ENCODE results near the gene RNF43. TPM values are rescaled to one million over a fixed set of nuclear protein-coding genes. Genes with fewer than 3 reads are reported as not detected.

RNF43 gene
- total and polyA plus RNA-seq, 2 of the 13 experiments (the other 11 are each of a cell fraction or from before 2014, with no cell fraction given) = 31.0 to 53.4 TPM

DNA sequence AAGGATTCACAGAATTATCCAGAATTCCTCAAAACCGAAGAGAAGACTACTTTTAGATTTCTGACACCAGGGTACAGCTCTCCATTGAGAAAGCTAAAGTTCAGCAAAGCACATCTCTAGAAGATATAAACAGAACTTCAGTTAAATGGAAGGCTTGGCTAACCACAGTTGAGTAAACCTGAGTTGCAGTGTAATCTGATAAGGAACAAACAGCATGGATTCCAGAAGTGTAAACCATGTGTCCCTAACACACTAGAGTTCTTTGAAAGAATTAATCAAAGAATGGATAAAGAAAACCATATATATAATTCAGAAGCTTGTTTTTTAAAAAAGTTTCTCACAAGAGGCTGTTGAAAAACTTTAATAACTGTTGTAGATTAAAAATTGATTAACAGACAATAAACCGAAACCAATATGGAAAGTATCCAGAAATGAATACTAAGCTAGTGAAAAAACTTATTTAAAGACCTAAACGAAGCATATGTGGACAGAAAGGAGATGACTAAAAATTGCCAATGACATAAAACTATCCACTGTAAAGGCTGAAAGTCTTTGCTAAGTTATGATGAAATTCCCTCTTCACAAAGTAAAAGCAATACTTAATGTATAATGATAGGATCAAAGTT, 4.3 kb downstream of the RNF43 start (continued):
- TF ChIP-seq ARID2 (CRISPR knock-in tag; IDR thresholded peaks at IDR 0.05; ENCODE audit: borderline replicate concordance) (no peak), KDM4B (CRISPR knock-in tag; IDR thresholded peaks at IDR 0.05) (no peak), ZNF263 (CRISPR knock-in tag; IDR thresholded peaks at IDR 0.05) (no peak), EEA1 (CRISPR knock-in tag; IDR thresholded peaks at IDR 0.05; ENCODE audit: borderline replicate concordance) (no peak), FOXJ3 (CRISPR knock-in tag; IDR thresholded peaks at IDR 0.05; ENCODE audit: borderline replicate concordance) (peak; percentile 41; the same call in 1 of the 2 replicates), SMC3 (IDR thresholded peaks at IDR 0.05; ENCODE audit: low read length) (peak; percentile 30; the same call in 1 of the 2 replicates), SKI (IDR thresholded peaks at IDR 0.05; ENCODE audit: partially characterized antibody) (no peak), DNMT1 (CRISPR knock-in tag; IDR thresholded peaks at IDR 0.05) (no peak), GATAD2A (CRISPR knock-in tag; IDR thresholded peaks at IDR 0.05) (peak; percentile 94), TAF1 (CRISPR knock-in tag; IDR thresholded peaks at IDR 0.05) (peak; percentile 40; the same call in 1 of the 2 replicates)
- TF ChIP-seq, protein P1, sequence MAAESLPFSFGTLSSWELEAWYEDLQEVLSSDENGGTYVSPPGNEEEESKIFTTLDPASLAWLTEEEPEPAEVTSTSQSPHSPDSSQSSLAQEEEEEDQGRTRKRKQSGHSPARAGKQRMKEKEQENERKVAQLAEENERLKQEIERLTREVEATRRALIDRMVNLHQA (CRISPR knock-in tag; IDR thresholded peaks at IDR 0.05) = no peak
- TF ChIP-seq, protein P2, sequence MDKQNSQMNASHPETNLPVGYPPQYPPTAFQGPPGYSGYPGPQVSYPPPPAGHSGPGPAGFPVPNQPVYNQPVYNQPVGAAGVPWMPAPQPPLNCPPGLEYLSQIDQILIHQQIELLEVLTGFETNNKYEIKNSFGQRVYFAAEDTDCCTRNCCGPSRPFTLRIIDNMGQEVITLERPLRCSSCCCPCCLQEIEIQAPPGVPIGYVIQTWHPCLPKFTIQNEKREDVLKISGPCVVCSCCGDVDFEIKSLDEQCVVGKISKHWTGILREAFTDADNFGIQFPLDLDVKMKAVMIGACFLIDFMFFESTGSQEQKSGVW (CRISPR knock-in tag; IDR thresholded peaks at IDR 0.05; ENCODE audit: borderline replicate concordance) = no peak
- TF ChIP-seq, protein P3, sequence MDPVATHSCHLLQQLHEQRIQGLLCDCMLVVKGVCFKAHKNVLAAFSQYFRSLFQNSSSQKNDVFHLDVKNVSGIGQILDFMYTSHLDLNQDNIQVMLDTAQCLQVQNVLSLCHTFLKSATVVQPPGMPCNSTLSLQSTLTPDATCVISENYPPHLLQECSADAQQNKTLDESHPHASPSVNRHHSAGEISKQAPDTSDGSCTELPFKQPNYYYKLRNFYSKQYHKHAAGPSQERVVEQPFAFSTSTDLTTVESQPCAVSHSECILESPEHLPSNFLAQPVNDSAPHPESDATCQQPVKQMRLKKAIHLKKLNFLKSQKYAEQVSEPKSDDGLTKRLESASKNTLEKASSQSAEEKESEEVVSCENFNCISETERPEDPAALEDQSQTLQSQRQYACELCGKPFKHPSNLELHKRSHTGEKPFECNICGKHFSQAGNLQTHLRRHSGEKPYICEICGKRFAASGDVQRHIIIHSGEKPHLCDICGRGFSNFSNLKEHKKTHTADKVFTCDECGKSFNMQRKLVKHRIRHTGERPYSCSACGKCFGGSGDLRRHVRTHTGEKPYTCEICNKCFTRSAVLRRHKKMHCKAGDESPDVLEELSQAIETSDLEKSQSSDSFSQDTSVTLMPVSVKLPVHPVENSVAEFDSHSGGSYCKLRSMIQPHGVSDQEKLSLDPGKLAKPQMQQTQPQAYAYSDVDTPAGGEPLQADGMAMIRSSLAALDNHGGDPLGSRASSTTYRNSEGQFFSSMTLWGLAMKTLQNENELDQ (CRISPR knock-in tag; IDR thresholded peaks at IDR 0.05; ENCODE audit: borderline replicate concordance) = no peak
- TF ChIP-seq, protein P4, sequence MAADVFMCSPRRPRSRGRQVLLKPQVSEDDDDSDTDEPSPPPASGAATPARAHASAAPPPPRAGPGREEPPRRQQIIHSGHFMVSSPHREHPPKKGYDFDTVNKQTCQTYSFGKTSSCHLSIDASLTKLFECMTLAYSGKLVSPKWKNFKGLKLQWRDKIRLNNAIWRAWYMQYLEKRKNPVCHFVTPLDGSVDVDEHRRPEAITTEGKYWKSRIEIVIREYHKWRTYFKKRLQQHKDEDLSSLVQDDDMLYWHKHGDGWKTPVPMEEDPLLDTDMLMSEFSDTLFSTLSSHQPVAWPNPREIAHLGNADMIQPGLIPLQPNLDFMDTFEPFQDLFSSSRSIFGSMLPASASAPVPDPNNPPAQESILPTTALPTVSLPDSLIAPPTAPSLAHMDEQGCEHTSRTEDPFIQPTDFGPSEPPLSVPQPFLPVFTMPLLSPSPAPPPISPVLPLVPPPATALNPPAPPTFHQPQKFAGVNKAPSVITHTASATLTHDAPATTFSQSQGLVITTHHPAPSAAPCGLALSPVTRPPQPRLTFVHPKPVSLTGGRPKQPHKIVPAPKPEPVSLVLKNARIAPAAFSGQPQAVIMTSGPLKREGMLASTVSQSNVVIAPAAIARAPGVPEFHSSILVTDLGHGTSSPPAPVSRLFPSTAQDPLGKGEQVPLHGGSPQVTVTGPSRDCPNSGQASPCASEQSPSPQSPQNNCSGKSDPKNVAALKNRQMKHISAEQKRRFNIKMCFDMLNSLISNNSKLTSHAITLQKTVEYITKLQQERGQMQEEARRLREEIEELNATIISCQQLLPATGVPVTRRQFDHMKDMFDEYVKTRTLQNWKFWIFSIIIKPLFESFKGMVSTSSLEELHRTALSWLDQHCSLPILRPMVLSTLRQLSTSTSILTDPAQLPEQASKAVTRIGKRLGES (CRISPR knock-in tag; IDR thresholded peaks at IDR 0.05; ENCODE audit: borderline replicate concordance) = no peak
- TF ChIP-seq, protein P5, sequence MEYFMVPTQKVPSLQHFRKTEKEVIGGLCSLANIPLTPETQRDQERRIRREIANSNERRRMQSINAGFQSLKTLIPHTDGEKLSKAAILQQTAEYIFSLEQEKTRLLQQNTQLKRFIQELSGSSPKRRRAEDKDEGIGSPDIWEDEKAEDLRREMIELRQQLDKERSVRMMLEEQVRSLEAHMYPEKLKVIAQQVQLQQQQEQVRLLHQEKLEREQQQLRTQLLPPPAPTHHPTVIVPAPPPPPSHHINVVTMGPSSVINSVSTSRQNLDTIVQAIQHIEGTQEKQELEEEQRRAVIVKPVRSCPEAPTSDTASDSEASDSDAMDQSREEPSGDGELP (IDR thresholded peaks at IDR 0.05; ENCODE audit: borderline replicate concordance, low read depth) = peak; percentile 47; the same call in 1 of the 2 replicates
- TF ChIP-seq, protein P6, sequence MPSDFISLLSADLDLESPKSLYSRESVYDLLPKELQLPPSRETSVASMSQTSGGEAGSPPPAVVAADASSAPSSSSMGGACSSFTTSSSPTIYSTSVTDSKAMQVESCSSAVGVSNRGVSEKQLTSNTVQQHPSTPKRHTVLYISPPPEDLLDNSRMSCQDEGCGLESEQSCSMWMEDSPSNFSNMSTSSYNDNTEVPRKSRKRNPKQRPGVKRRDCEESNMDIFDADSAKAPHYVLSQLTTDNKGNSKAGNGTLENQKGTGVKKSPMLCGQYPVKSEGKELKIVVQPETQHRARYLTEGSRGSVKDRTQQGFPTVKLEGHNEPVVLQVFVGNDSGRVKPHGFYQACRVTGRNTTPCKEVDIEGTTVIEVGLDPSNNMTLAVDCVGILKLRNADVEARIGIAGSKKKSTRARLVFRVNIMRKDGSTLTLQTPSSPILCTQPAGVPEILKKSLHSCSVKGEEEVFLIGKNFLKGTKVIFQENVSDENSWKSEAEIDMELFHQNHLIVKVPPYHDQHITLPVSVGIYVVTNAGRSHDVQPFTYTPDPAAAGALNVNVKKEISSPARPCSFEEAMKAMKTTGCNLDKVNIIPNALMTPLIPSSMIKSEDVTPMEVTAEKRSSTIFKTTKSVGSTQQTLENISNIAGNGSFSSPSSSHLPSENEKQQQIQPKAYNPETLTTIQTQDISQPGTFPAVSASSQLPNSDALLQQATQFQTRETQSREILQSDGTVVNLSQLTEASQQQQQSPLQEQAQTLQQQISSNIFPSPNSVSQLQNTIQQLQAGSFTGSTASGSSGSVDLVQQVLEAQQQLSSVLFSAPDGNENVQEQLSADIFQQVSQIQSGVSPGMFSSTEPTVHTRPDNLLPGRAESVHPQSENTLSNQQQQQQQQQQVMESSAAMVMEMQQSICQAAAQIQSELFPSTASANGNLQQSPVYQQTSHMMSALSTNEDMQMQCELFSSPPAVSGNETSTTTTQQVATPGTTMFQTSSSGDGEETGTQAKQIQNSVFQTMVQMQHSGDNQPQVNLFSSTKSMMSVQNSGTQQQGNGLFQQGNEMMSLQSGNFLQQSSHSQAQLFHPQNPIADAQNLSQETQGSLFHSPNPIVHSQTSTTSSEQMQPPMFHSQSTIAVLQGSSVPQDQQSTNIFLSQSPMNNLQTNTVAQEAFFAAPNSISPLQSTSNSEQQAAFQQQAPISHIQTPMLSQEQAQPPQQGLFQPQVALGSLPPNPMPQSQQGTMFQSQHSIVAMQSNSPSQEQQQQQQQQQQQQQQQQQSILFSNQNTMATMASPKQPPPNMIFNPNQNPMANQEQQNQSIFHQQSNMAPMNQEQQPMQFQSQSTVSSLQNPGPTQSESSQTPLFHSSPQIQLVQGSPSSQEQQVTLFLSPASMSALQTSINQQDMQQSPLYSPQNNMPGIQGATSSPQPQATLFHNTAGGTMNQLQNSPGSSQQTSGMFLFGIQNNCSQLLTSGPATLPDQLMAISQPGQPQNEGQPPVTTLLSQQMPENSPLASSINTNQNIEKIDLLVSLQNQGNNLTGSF (CRISPR knock-in tag; IDR thresholded peaks at IDR 0.05) = no peak
